Esophagus squamous epithelium (tissue), 4 donors: ENCODE data around the gene MAD1L1.

ENCODE experiments used
- POLR2A ChIP-seq, 4 donors: fragments of 450-650 bp; IDR thresholded peaks; one replicate each; pipeline ENCODE4 v1.6.1; 2017; ENCODE audit warnings: antibody characterized with exemption in 4 of 4, mild to moderate bottlenecking in 4 of 4, moderate library complexity in 3 of 4
- TF ChIP-seq, protein P1 (sequence below), 6 experiments: fragments of 450-650 bp in 4 of 6; fragments of 200-600 bp in 2 of 6; sonication (generic) in 2 of 6; IDR thresholded peaks; one replicate each; pipeline ENCODE4 v1.5.1; 2016 to 2019; ENCODE audit warnings: antibody characterized with exemption in 6 of 6, mild to moderate bottlenecking in 4 of 6, moderate library complexity in 4 of 6

DNA sequence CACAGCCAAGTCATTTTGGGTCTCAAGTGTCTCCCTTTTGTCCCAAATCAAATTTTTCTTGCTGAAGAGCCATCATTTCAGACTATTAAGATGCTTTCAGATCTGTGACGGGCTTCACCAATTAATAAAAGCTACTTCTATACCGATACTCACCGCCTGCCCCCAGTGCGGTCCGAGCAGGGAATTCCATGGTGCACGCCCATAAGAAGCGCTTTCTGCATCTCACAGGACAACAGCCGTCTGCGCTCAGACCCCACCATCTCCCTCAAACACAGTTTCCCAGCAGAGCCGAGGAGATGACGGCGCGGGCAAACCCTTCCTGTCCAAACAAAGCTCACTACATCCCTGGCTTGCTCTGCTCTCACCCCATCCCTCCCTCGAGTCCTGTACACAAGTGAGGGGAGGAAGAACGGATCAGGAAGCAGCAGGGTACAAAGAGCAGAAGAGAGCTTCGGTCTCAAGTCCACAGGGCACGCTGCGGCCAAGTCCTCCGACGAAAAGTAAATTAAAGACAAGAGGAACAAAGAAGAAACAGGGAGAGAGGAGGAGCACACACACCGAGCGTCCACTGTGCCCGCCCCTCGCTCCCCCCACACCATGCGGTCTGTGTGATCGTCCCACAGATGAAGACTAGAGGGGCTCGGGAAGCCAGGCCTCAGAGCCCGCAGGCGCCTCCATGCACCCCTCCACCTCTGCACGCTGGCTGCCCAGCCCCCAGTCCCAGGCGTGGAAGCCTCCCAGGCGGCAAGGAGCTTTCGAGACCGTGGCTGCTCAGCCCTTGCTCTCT lies 121.9 kb downstream of the MAD1L1 start:
- TF ChIP-seq POLR2A (IDR thresholded peaks at IDR 0.05): no peak
- TF ChIP-seq, protein P1, sequence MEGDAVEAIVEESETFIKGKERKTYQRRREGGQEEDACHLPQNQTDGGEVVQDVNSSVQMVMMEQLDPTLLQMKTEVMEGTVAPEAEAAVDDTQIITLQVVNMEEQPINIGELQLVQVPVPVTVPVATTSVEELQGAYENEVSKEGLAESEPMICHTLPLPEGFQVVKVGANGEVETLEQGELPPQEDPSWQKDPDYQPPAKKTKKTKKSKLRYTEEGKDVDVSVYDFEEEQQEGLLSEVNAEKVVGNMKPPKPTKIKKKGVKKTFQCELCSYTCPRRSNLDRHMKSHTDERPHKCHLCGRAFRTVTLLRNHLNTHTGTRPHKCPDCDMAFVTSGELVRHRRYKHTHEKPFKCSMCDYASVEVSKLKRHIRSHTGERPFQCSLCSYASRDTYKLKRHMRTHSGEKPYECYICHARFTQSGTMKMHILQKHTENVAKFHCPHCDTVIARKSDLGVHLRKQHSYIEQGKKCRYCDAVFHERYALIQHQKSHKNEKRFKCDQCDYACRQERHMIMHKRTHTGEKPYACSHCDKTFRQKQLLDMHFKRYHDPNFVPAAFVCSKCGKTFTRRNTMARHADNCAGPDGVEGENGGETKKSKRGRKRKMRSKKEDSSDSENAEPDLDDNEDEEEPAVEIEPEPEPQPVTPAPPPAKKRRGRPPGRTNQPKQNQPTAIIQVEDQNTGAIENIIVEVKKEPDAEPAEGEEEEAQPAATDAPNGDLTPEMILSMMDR (IDR thresholded peaks at IDR 0.05): no peak
